ENCODE data around the gene ZAR1L.
A peak's percentile ranks its signal among the peaks of the same experiment; 100 is the strongest.

ZAR1L gene

GRCh38 chr13:32314271-32315237 lies 609 bp downstream of the ZAR1L start:
- peak overlapping the region; percentile 94 to 99 for H3K27ac ChIP-seq
- DNase-seq (ENCODE audit: low spot score), result no peak
- TF ChIP-seq CTCF (IDR thresholded peaks at IDR 0.05), result no peak
- peak overlapping the region; percentile 88 for H3K4me3 ChIP-seq

GRCh38 chr13:32311188-32311897 lies 3.8 kb downstream of the ZAR1L start:
- no peak for DNase-seq (ENCODE audit: low spot score)
- TF ChIP-seq CTCF (IDR thresholded peaks at IDR 0.05), result no peak
- Histone ChIP-seq H3K4me3 (no peak overlapping the region), H3K27ac (no peak overlapping the region)

DNA sequence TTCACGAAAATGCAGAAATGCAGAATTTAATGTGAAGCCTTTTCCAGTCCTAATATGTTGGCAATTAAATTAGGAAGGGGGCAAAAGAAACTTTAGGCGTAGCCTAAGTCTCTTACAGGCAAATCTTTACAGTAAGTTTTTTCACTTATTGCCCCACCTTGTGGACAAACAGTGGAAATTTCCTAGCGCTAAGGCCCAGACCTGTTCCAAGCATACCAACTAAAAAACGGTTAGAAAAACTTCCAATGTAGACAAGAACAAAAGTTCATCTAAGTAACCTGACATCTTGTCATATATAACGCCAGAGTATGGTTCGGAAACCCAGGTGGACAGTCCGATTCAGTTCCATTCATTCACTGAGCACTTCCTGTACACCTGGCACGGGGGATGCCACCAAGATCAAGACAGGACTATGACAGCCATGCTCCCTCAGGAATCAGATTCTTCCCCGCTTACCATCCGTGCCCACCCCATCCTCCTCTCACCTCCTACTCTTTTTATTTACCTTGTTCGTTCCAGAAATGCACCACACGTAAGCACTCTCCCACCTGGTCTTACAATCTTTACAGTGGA lies 4.9 kb downstream of the ZAR1L start:
- no peak for DNase-seq (ENCODE audit: low spot score)
- Histone ChIP-seq H3K4me3 (peak overlapping the region; percentile 49), H3K27ac (peak overlapping the region in 1 of 2 donors; percentile 17)
- TF ChIP-seq CTCF (IDR thresholded peaks at IDR 0.05), result peak; percentile 68

DNA sequence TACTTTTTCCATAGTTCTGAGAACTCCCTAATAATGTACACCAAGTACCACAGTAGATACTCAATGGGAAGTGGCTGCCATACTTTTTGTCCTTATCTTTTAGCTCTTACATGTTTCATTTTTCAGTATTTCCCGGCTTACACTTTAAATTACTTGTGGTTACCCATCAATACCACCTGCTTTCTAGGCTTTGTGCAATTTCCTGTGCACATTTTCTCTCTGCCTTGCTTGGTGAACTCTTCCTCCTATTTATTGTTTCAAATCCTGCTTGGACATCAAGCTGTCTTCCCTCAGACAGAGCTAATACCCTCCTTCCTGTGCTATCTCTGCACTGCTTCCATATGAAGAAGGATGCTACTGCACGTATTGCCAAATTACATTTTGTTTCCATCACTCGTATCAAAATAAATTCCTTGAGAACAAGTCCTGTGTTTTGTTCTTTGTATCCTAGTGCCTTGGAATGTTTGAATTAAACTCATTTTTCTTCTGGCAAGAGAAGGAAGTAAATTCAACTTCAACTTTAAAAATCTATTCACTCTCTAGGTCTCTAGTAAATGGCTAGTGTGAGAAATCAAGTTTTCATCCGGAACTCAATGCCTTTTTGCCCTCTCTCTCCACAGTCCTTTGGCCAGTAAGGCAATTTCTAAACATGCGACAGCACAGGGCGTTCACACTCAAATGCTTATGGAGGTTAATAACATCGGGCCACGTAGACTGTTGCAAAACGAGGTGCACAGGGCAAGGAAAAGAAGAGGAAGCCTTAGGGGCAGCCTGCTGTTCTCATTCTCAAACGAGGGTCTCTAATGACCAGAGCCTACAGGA lies 5.6 kb downstream of the ZAR1L start:
- Histone ChIP-seq H3K4me3 (peak overlapping the region; percentile 49), H3K27ac (peak overlapping the region in 1 of 2 donors; percentile 17)
- DNase-seq (ENCODE audit: low spot score), result no peak
- TF ChIP-seq CTCF (IDR thresholded peaks at IDR 0.05), result no peak

DNA sequence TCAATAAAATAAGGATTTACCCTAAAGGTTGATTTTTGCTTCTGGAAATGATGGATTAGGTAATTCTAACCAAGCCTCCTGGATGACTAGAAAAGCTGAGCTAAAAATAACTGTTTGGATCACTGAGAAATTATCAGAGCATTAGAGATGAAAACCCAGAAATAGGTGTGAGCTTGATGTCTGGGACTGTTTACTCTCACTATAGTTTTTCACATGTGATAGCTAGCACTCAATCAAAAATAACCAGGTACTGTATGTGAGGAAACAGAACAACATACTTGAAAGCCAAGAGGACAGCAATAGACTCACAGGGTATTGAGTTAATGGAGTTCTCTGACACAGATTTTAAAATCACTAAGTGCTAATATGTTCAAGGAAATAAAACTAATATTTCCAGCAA lies 9.5 kb downstream of the ZAR1L start:
- TF ChIP-seq CTCF (IDR thresholded peaks at IDR 0.05), result no peak
- H3K27ac ChIP-seq, result no peak overlapping the region
- DNase-seq (ENCODE audit: low spot score), result no peak
- no peak overlapping the region for H3K4me3 ChIP-seq

- no peak for TF ChIP-seq CTCF (IDR thresholded peaks at IDR 0.05)
- H3K27ac ChIP-seq, result no peak overlapping the region
- DNase-seq (ENCODE audit: low spot score), result no peak
- H3K4me3 ChIP-seq, result no peak overlapping the region
These were observed 12.7 kb downstream of the ZAR1L start for GRCh38 chr13:32302461-32302860.
